Skeletal muscle cell (primary cell): ENCODE measurements around the gene FAM228A.

ENCODE experiments used
- DNase-seq: peaks from one replicate; pipeline ENCODE4 v3.0.0-alpha.2; 2010; ENCODE audit warnings: low read depth
- H3K4me3 ChIP-seq: 2 replicates; pipeline ENCODE4 v1.5.1; 2011; ENCODE audit warnings: low read depth, mild to moderate bottlenecking, control low read depth, low read length, moderate library complexity

The FAM228A gene

GRCh38 chr2:24214880-24215279 is 40.0 kb downstream of the FAM228A start:
- H3K4me3 ChIP-seq = no peak overlapping the region
- no peak for DNase-seq

DNA sequence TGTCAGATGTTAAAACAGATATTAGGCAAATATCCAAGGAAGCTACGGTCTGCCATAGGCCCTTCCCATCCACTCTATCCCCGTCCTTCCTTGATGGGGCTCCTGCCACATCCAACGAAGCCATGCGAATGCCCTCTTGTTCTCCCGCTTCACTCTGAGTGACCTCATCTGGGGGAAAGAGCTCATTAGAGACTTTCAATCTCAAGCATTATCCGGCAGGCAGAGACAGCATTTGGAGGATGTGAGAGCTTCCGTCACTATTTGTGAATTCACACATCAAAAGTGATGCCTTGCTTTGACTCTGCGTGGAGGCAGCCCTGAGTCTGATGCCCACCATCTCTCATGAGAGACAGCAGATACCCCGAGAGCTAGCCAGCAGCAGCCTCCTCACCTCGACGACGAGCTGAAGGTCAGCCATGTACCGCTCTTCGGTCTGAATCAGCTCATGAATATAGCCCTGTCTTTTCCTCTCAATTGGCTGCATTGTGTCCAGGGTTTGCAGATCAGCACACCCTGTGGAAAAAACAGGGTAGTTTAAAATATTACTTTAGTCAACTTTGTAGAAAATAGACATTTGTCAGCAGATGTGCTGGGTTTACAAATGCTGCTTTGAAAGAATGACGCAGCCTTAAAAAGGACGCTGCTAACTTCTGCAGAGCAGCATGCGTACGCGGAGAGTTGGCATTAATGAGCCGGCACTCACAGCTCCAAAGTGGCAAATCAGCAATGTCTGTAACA is 45.9 kb downstream of the FAM228A start:
- H3K4me3 ChIP-seq = no peak overlapping the region
- DNase-seq = no peak

- no peak overlapping the region for H3K4me3 ChIP-seq
- no peak for DNase-seq
Observed at GRCh38 chr2:24221343-24222050, 46.6 kb downstream of the FAM228A start.

- H3K4me3 ChIP-seq = no peak overlapping the region
- DNase-seq = no peak
Observed at GRCh38 chr2:24222946-24223345, 48.1 kb downstream of the FAM228A start.

DNA sequence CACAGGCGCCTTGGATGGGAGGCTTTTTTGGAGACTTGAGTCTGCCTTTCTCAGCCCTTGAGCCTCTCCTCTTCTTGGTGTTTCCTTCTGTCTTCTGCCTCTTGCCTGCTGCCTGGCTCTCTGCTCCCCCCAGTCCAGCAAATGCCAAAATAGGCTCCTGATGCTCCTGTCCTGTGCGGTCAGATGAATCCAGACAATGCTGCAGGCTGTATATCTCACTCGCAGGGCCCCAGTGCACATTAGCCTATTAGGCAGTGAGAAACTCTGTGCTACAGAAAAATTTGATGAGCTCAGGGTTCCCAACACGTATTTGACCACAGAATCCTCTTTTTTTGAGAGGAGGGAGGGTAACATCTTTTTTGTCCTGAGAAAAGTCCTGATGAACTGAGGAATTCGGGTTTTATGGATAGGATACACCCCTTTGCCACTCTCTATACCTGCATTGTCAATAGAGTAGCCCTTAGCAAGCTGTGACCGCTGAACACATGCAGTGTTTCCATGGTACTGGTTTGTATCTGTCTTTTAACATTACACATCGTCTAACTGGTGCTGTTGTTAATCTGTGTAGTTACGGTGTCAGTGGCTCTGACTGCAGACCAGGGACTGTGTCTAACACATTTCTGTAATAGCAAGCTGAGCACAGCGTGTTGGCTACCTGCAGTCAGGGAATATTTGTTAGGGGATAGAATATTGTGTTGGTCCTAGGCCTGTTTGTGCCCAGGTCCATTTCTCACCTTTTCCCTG is 50.8 kb downstream of the FAM228A start:
- no peak for DNase-seq
- H3K4me3 ChIP-seq = no peak overlapping the region

DNA sequence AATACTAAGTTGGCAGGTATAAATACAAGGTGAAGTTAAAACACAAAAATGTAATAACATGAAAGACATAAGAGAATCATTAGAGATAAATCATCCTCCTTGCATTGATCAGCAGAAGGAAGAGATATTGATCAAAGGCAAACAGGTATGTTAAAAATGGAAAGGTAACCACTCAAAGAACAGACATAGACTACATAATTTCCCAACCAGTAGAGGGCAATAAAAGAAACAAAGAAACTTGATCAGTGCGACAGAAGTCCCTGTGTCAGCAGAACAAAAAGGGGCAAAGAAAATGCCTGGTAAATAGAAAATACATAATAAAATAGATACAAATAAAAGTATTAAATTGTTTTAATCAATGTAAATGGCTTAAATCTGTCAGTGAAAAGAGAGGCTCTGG is 53.6 kb downstream of the FAM228A start:
- DNase-seq = no peak
- no peak overlapping the region for H3K4me3 ChIP-seq

GRCh38 chr2:24231461-24231881 is 56.6 kb downstream of the FAM228A start:
- no peak overlapping the region for H3K4me3 ChIP-seq
- DNase-seq = peak; percentile 4

DNA sequence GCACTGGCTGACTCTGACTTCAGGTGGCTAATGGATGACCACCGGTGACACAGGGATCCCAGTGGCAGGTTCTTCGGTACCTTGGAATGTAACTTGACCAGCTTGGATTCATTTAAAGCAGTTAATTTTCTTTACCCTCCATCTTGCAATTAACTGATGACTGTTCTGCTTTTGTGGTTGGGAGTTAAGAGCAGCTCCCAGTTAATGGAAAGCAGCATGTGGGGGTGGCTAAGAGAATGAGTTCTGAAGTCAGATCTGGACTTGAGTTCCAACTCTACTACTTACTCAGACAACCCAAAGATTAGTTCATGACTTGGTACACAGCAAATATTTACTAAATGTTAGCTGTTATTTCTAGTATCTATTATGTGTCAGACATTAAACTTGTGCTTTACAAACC is 58.5 kb downstream of the FAM228A start:
- no peak for DNase-seq
- H3K4me3 ChIP-seq = no peak overlapping the region

- H3K4me3 ChIP-seq = no peak overlapping the region
- no peak for DNase-seq
Observed at GRCh38 chr2:24237313-24237712, 62.5 kb downstream of the FAM228A start.

DNA sequence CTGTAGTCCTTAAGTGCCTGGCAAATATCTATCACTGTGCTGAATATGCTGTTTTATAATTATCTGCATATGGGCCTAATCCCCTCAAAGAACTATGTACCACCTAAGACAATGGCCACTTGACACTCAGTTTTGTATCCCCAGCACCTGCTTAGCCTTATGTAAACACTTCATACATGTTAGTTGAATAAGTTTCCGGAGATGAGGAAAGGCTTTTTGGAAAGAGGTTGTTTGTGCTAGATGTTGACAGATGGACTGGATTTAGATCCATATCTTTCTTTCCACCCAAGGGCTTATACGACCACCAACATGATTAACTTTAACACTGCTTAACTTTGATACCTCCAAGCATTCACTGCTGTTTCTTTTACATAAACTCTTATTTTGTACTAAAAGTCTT is 63.3 kb downstream of the FAM228A start:
- no peak overlapping the region for H3K4me3 ChIP-seq
- DNase-seq = no peak

- H3K4me3 ChIP-seq = no peak overlapping the region
- DNase-seq = no peak
Observed at GRCh38 chr2:24239553-24239952, 64.7 kb downstream of the FAM228A start.
